Activated CD8-positive, alpha-beta memory T cell treated with anti-CD3 and anti-CD28 coated beads, Interleukin-2, amount 50 U/mL, for 24 hours (primary cell): ENCODE measurements around the gene KLC3.
"Not testable (repeated sequence)": the region's sequence is repeated elsewhere in the genome, so short reads cannot be mapped to it uniquely, and the experiment has no call there.

Experiments
- DNase-seq: peaks from one replicate; pipeline ENCODE4 v3.0.0-alpha.2; 2020; ENCODE audit errors: extremely low read depth

KLC3 gene

DNA sequence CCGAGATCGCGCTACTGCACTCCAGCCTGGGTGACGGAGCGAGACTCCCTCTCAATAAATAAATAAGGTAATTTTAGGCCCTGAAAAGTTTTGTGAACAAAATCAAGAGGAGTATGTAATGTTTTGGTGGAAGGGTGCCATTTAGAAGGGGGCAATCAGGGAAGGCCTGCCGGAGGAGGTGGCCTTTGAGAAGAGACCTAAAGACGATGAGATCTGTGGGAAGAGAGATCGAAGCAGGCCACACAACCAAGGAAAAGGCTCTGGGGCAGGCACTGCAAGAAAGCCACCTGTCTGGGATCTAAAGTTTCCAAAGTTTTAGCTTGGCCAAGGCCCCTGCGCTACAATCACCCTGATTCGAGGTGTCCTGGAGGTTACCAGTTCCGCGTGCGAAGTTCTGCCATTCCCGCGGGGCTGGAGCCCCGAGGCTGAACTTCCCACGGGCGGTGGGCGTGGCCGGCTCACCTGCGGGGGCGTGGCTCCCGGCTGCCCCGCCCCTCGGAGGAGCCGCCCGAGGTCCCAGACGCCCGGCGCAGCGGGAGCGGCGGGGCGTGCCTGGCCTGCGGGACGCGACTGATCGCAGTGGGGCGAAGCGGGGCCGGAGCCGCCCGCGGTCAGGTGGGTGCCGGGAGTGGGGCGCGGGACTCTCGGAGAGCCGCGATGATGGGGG lies at the start of gene KLC3:
KLC3 (plus strand) TSS at position 519 of the 667 bp plus-strand sequence. CDS start 4,792 bp downstream, outside the sequence.
- DNase-seq: no peak

GRCh38 chr19:45291834-45292233 lies 48.7 kb upstream of the KLC3 start:
- DNase-seq: no peak

GRCh38 chr19:45293682-45294081 lies 46.9 kb upstream of the KLC3 start:
- DNase-seq: no peak

- no peak for DNase-seq
These were observed 46.1 kb upstream of the KLC3 start for GRCh38 chr19:45294291-45295029.

DNA sequence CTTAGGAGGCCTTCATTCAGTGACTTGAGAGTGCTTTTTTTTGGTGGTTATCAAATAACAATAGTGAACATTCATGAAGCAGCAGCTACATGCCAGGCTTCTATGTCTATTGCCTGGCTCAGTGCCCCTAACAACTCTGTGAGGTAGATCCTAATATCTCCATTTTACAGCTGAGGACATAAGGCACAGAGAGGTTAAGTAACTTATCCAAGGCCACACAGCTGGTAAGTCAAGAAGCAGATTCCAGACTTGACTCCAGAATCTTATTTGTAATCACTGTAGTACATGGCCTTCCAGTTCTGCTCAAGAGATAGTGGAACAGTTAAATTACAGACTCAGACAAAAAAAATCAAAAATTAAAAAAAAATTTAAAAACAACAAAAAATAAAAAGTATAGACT lies 44.7 kb upstream of the KLC3 start:
- no peak for DNase-seq

DNA sequence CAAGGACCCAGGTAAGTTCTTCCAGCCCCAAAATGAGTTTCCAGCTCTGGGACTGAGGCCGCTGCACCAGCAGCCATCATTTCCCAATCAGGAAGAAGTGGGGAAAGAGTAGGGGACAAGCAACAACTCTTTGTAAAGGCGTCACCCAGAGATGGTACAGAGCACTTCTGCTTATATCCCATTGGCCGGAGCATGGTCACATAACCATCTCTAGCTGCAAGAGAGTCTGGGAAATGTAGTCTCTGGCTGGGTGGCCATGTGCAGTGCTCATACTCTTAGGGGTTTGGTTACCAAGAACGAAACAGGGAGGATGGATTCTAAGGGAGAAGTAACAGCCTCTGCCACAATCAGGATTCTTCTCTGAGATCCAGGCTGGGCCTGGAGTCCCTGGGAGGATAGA lies 44.2 kb upstream of the KLC3 start:
- no peak for DNase-seq

- no peak for DNase-seq
These were observed 42.9 kb upstream of the KLC3 start for GRCh38 chr19:45297674-45298073.

- DNase-seq: no peak
These were observed 42.3 kb upstream of the KLC3 start for GRCh38 chr19:45298264-45298663.

- DNase-seq: no peak
These were observed 40.8 kb upstream of the KLC3 start for GRCh38 chr19:45299719-45300118.

GRCh38 chr19:45302416-45302815 lies 38.1 kb upstream of the KLC3 start:
- DNase-seq: no peak

DNA sequence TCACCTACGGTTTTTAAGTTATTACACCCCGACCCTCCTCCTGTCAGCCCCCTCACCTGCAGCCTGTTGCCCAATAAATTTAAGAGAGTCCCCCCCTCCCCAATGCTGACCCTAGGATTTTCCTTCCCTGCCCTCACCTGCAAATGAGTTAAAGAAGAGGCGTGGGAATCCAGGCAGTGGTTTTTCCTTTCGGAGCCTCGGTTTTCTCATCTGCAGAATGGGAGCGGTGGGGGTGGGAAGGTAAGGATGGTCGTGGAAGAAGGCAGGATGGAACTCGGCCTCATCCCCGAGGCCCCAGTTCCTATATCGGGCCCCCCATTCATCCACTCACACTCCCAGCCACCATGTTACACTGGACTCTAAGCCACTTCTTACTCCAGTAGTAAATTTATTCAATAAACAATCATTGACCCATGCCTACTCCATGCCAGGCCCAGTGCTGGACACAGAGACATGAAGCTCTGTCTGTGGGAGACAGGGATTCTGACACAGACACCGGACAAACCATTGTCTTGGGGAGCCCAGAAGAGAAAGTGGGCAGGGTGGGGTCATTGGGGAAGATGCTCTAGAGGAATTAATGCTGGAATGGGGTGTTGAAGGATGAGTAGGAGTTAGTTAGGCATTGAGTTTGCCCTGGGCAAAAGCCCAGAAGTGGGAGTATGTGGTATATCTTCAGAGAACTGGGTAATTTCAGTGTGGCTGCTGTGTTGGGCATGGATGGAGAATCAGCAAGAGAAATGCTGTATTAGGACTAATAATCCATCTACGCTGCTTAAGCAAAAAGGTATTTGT lies 37.1 kb upstream of the KLC3 start:
- no peak for DNase-seq

DNA sequence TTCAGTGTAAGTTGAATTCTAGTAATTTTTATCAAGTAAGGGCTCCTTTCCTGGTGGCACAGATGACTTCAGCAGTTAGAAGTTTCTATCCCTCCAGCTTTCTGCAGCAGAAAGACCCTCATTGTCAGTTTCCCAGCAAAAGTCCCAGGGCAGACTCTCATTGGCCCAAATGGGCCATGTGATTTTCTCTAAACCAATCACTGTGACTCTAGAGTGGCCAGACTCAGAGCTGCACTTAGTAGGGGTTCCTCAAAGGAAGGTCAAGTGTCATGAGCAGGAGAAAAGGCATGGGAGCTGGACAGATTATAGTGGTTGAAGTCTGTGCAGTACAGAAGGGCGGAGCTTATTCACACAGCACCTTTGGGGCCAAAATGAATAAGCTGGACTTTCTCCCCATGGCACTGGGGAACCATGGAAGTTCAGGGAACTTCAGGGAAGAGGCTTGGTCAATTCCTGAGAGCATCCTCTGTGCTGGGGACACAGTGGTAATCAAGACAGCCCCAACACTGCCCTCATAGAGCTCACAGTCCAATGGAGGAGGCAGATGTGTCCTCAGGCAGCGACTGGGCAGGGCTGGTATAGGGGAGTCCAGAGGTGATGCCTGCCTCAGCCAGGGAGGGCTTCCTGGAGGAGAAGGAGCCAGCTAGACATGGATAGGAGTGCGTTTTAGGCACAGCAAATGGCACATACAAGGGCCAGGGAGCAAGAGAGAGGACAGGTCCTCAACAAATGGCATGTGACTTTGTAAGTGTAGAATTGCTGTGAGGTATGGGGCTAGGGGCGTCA lies 36.2 kb upstream of the KLC3 start:
- no peak for DNase-seq

DNA sequence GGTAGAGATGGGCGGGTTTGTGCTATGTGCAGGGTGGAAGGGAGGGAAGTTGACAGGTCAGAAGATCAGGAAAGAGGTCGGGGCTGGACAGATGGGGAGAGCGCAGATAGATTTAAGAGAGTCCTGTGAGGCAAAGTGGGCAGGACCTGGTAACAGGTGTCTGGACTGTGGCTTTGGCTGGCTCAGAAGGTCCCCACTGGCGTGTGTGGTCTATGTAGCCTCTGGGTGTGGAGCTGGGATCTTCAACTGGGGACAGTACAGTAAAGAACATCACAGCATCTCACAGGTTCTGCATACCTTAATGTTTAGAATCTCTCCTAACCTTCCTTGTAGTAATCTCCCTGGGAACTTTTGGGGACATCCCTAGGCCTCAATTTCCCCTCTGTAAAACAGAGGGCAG lies 35.5 kb upstream of the KLC3 start:
- DNase-seq: no peak

GRCh38 chr19:45305421-45305820 lies 35.1 kb upstream of the KLC3 start:
- DNase-seq: no peak

DNA sequence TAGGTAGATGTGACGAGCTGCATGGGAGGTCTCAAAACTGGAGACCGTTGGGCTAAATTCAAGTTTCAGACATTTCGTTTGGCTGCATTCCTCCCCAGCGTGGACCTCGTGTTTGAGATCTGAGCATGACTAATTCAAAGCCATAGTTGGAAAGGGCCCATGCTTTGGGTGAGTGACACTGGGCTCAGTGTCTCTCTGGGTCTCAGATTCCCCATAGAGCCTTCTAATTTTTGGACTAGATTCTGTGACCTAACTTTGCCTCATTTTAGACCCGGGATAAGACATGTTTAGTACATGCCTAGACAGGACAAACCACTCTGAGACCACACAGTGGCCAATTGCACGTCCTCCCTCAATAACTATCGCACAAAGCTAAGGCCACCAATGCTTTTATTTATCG lies 34.5 kb upstream of the KLC3 start:
- no peak for DNase-seq

DNA sequence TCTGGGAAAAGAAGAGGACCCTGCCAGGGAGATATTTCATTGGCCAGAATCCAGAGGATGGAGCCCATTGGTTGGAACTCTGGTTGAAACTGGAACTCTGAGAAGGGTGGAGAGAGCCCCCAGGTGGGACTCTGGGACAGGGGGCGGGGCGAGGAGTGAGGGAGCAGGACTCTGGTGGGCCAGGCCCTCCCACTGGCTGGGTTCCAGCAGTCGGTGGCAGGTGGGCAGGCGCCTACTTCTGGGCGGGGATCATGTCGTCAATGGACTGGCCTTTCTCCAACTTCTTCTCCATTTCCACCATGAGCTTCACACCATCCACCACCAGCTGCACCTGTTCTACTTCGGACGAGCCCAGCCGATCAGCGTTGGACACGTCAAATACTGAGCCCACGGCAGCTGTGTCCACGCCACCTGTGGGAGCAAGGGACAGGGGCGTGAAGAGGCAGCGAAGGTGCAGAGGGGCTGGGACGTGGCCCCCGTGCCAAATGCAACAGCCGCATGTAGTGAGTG lies 34.0 kb upstream of the KLC3 start:
- DNase-seq: no peak

DNA sequence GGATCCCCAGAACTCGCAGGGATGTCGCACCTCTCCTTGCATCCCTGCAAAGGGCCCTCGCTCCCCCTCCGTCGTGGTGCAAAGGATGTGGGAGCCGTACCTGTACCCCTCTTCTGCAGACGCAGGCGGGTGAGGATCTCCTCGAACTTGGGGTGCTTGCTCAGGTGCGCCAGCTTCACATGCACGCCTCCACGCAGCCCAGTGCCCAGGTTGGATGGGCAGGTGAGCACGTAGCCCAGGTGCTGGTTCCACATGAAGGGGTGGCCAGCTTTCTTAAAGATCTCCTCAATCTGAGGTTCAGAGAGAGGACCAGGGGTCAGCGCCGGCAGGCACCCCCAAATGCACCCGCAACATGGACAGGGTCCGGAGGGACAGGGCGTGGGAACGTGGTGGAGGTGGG lies 33.2 kb upstream of the KLC3 start:
- DNase-seq: no peak

DNA sequence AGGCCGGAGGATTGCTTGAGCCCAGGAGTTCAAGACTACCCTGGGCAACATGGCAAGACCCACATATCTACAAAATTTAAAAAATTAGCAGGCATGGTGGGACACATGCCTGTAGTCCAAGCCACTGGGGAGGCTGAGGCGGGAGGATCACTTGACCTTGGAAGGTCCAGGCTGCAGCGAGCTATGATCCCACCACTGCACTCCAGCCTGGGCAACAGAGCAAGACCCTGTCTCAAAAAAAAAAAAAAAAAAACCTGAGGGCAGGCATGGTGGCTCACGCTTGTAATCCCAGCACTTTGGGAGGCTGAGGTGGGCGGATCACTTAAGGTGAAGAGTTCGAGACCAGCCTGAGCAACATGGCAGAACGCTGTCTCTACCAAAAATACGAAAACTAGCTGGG lies 31.2 kb upstream of the KLC3 start:
- DNase-seq: not testable (repeated sequence)

GRCh38 chr19:45311621-45312020 lies 28.9 kb upstream of the KLC3 start:
- DNase-seq: no peak

DNA sequence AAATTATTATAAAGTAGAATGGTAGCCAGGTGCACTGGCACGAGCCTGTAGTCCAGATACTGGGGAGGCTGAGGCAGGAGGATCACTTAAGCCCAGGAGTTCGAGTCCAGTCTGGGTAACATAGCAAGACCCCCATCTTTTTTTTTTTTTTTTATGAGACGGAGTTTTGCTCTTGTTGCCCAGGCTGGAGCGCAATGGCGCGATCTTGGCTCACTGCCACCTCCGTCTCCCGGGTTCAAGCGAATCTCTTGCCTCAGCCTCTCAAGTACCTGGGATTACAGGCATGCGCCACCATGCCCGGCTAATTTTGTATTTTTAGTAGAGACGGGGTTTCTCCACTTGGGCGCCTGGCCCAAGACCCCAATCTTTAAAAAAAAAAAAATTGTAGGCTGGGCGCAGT lies 28.3 kb upstream of the KLC3 start:
- DNase-seq: not testable (repeated sequence)

- no peak for DNase-seq
These were observed 25.8 kb upstream of the KLC3 start for GRCh38 chr19:45314708-45315245.
